Measurements from ENCODE around the gene MYO1H. TPM values are rescaled to one million over a fixed set of nuclear protein-coding genes. Genes with fewer than 3 reads are reported as not detected.

Gene MYO1H
- total RNA-seq, 1 donor from 2014 or later: not detected

GRCh38 chr12:109331301-109331952, 16.3 kb upstream of the MYO1H start:
- Histone ChIP-seq H3K4me1 (no peaks in the 10 kb centered on the region), H3K4me3 (no peak overlapping the region), H3K27me3 (no peaks in the 10 kb centered on the region), H3K9me3 (no peaks in the 10 kb centered on the region), H3K36me3 (no peaks in the 10 kb centered on the region), H3K27ac (no peak overlapping the region)
- TF ChIP-seq, protein P1, sequence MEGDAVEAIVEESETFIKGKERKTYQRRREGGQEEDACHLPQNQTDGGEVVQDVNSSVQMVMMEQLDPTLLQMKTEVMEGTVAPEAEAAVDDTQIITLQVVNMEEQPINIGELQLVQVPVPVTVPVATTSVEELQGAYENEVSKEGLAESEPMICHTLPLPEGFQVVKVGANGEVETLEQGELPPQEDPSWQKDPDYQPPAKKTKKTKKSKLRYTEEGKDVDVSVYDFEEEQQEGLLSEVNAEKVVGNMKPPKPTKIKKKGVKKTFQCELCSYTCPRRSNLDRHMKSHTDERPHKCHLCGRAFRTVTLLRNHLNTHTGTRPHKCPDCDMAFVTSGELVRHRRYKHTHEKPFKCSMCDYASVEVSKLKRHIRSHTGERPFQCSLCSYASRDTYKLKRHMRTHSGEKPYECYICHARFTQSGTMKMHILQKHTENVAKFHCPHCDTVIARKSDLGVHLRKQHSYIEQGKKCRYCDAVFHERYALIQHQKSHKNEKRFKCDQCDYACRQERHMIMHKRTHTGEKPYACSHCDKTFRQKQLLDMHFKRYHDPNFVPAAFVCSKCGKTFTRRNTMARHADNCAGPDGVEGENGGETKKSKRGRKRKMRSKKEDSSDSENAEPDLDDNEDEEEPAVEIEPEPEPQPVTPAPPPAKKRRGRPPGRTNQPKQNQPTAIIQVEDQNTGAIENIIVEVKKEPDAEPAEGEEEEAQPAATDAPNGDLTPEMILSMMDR (IDR thresholded peaks at IDR 0.05): no peak
- no peak for DNase-seq (ENCODE audit: low spot score in 2 of 2)
- intact Hi-C loops (cut with DNase I): no loop called here

DNA sequence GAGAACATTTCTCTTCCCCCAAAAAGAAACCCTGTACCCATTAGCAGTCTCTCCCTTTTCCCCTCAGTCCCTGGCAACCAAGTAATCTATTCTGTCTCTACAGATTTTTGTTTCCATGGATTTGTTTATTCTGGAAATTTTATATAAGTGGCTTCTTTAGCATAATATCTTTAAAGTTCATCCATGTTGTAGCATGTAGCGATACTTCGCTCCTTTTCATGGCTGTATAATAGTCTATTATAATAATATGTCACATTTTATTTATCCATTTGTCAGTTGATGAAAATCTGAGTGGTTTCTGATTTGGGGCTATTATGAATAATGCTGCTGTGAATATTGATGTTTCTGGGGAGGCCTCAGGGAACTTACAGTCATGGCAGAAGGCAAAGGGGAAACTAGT, 12.8 kb upstream of the MYO1H start:
- no peaks in the 10 kb centered on the region for H3K27me3 ChIP-seq
- no peak overlapping the region for H3K27ac ChIP-seq
- no peak overlapping the region for H3K4me3 ChIP-seq
- TF ChIP-seq, protein P1 (IDR thresholded peaks at IDR 0.05): no peak
- no peak for DNase-seq (ENCODE audit: low spot score in 2 of 2)
- no peaks in the 10 kb centered on the region for H3K4me1 ChIP-seq
- intact Hi-C loops (cut with DNase I): no loop called here
- no peaks in the 10 kb centered on the region for H3K36me3 ChIP-seq
- no peaks in the 10 kb centered on the region for H3K9me3 ChIP-seq

DNA sequence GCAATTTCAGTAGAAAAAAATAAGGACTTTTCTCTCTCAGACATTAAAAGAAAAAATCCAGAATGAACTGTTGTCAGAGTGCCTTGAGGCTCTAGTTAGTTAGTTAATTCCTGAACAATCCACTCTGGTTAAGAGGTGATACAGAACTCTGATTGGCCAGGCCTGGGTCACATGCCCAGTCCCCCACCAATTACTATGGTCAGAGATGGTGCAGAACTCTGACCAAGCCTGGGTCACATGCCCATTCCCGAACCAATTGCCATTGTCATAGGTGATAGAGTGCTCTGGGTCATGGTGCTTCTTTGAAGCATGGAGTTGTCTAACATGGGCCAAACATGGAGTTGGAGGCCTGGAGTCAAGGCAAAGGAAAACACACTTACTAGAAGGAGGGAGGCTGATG, 11.1 kb upstream of the MYO1H start:
- Histone ChIP-seq H3K36me3 (no peaks in the 10 kb centered on the region), H3K4me3 (no peak overlapping the region), H3K27ac (no peak overlapping the region), H3K27me3 (no peaks in the 10 kb centered on the region), H3K9me3 (no peaks in the 10 kb centered on the region), H3K4me1 (no peaks in the 10 kb centered on the region)
- intact Hi-C loops (cut with DNase I): no loop called here
- TF ChIP-seq, protein P1 (IDR thresholded peaks at IDR 0.05): no peak
- DNase-seq (ENCODE audit: low spot score in 2 of 2): no peak

GRCh38 chr12:109343677-109344076, 4.0 kb upstream of the MYO1H start:
- DNase-seq (ENCODE audit: low spot score in 2 of 2): no peak
- TF ChIP-seq, protein P1 (IDR thresholded peaks at IDR 0.05): no peak
- H3K36me3 ChIP-seq: no peaks in the 10 kb centered on the region
- no peak overlapping the region for H3K27ac ChIP-seq
- H3K4me3 ChIP-seq: no peak overlapping the region
- no peaks in the 10 kb centered on the region for H3K27me3 ChIP-seq
- H3K4me1 ChIP-seq: no peaks in the 10 kb centered on the region
- intact Hi-C loops (cut with DNase I): no loop called here
- H3K9me3 ChIP-seq: no peaks in the 10 kb centered on the region

DNA sequence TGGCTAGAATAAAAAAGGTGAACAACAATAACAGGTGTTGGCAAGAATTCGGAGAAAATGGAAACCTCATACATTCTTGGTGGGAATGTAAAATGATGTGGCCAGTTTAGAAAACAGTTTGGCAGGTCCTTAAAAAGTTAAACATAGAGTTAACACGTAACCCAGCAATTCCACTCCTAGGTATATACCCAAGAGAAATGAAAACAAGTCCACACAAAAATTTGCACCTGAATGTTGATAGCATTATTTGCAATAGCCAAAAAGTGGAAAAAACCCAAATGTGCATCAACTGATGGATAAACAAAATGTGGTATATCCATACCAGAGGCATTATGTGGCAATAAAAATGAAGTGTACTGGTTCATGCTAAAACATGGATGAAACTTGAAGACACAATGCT, 2.3 kb upstream of the MYO1H start:
- DNase-seq (ENCODE audit: low spot score in 2 of 2): no peak

More for the DNA sequence above, 2.3 kb upstream of the MYO1H start:
- Histone ChIP-seq H3K27ac (no peak overlapping the region), H3K27me3 (no peaks in the 10 kb centered on the region), H3K36me3 (no peaks in the 10 kb centered on the region), H3K4me1 (no peaks in the 10 kb centered on the region), H3K9me3 (no peaks in the 10 kb centered on the region), H3K4me3 (no peak overlapping the region)
- intact Hi-C loops (cut with DNase I): no loop called here
- TF ChIP-seq, protein P1 (IDR thresholded peaks at IDR 0.05): no peak

Data from ascending aorta (tissue), 2 donors.